SK-N-SH treated with all-trans-retinoic acid at 6 μM for 48 hours (cell line): ENCODE measurements around the gene SLC7A1.

Experiments
- ATAC-seq: fragments of 200-7000 bp; cut with Tn5 transposase; 3 replicates; pipeline ENCODE4 v1.9.1; 2020; ENCODE audit warnings: mild to moderate bottlenecking, moderate library complexity
- ARNTL ChIP-seq: fragments of 450-650 bp; formaldehyde crosslinking; IDR thresholded peaks from 2 replicates; pipeline ENCODE4 v1.5.0; 2020; ENCODE audit warnings: low read depth, mild to moderate bottlenecking, moderate library complexity, borderline replicate concordance
- BACH2 ChIP-seq: fragments of 250-450 bp; sonication (Bioruptor Pico); IDR thresholded peaks from 2 replicates; pipeline ENCODE4 v1.9.0; 2021; ENCODE audit warnings: mild to moderate bottlenecking, borderline replicate concordance
- CREB5 ChIP-seq: fragments of 250-450 bp; sonication (Bioruptor Pico); IDR thresholded peaks from 2 replicates; pipeline ENCODE4 v1.5.1; 2020; ENCODE audit warnings: low read depth, mild to moderate bottlenecking, moderate library complexity
- CSRNP3 ChIP-seq: fragments of 250-450 bp; sonication (Bioruptor Pico); IDR thresholded peaks from 2 replicates; pipeline ENCODE4 v1.5.1; 2021; ENCODE audit warnings: mild to moderate bottlenecking, moderate library complexity
- ESRRG ChIP-seq: fragments of 250-450 bp; sonication (Bioruptor Pico); IDR thresholded peaks from 2 replicates; pipeline ENCODE4 v1.6.1; 2021; ENCODE audit warnings: mild to moderate bottlenecking
- GLIS3 ChIP-seq: fragments of 250-450 bp; sonication (Bioruptor Pico); IDR thresholded peaks from 2 replicates; pipeline ENCODE4 v1.5.0; 2020; ENCODE audit warnings: mild to moderate bottlenecking, moderate library complexity
- ISL1 ChIP-seq: fragments of 250-450 bp; sonication (Bioruptor Pico); IDR thresholded peaks from 2 replicates; pipeline ENCODE4 v2.1.2; 2022; ENCODE audit warnings: mild to moderate bottlenecking, moderate library complexity
- OSR1 ChIP-seq: fragments of 250-450 bp; sonication (Bioruptor Pico); IDR thresholded peaks from 2 replicates; pipeline ENCODE4 v1.8.0; 2022; ENCODE audit warnings: moderate library complexity, mild to moderate bottlenecking, inconsistent platforms
- POU6F1 ChIP-seq: fragments of 250-450 bp; sonication (Bioruptor Pico); IDR thresholded peaks from 2 replicates; pipeline ENCODE4 v1.8.0; 2021; ENCODE audit warnings: low read depth, mild to moderate bottlenecking, moderate library complexity, borderline replicate concordance
- RARB ChIP-seq: fragments of 250-450 bp; sonication (Bioruptor Pico); IDR thresholded peaks from 2 replicates; pipeline ENCODE4 v1.8.0; 2021; ENCODE audit warnings: mild to moderate bottlenecking, moderate library complexity
- SNAI2 ChIP-seq: fragments of 250-450 bp; sonication (Bioruptor Pico); IDR thresholded peaks from 2 replicates; pipeline ENCODE4 v1.5.0; 2020; ENCODE audit warnings: mild to moderate bottlenecking, moderate library complexity
- TCF4 ChIP-seq: fragments of 250-450 bp; sonication (Bioruptor Pico); IDR thresholded peaks from 2 replicates; pipeline ENCODE4 v1.8.0; 2021; ENCODE audit warnings: mild to moderate bottlenecking, moderate library complexity, borderline replicate concordance
- TSHZ2 ChIP-seq: fragments of 250-450 bp; sonication (Bioruptor Pico); IDR thresholded peaks from 2 replicates; pipeline ENCODE4 v1.5.0; 2020; ENCODE audit warnings: mild to moderate bottlenecking, moderate library complexity
- ZFP3 ChIP-seq: fragments of 250-450 bp; sonication (Bioruptor Pico); IDR thresholded peaks from 2 replicates; pipeline ENCODE4 v1.5.0; 2020; ENCODE audit warnings: mild to moderate bottlenecking, moderate library complexity
- ZFP30 ChIP-seq: fragments of 450-650 bp; formaldehyde crosslinking; IDR thresholded peaks from 2 replicates; pipeline ENCODE4 v1.5.0; 2022; ENCODE audit warnings: mild to moderate bottlenecking, moderate library complexity
- ZNF565 ChIP-seq: fragments of 450-650 bp; formaldehyde crosslinking; conservative IDR thresholded peaks from 2 replicates; pipeline ENCODE4 v1.5.0; 2020; ENCODE audit warnings: low read depth, mild to moderate bottlenecking, moderate library complexity
- ZNF70 ChIP-seq: fragments of 450-650 bp; formaldehyde crosslinking; IDR thresholded peaks from 2 replicates; pipeline ENCODE4 v1.5.0; 2020; ENCODE audit warnings: mild to moderate bottlenecking, moderate library complexity
- ZNF8 ChIP-seq: fragments of 450-650 bp; formaldehyde crosslinking; IDR thresholded peaks from 2 replicates; pipeline ENCODE4 v1.5.0; 2020; ENCODE audit warnings: mild to moderate bottlenecking, moderate library complexity

The SLC7A1 gene

GRCh38 chr13:29505950-29506349 is 89.5 kb downstream of the SLC7A1 start:
- no peak for ATAC-seq
- TF ChIP-seq ZNF70 (CRISPR knock-in tag) (no peak), ZFP30 (CRISPR knock-in tag) (no peak), BACH2 (no peak), TCF4 (CRISPR knock-in tag) (no peak), ISL1 (no peak), GLIS3 (CRISPR knock-in tag) (no peak), POU6F1 (no peak), CREB5 (CRISPR knock-in tag) (no peak), ZNF8 (CRISPR knock-in tag) (no peak), CSRNP3 (CRISPR knock-in tag) (no peak), RARB (CRISPR knock-in tag) (no peak), ZFP3 (CRISPR knock-in tag) (no peak)

- no peak for ATAC-seq
- TF ChIP-seq TSHZ2 (CRISPR knock-in tag) (no peak), ESRRG (no peak)
Observed at GRCh38 chr13:29505511-29505910, 90.0 kb downstream of the SLC7A1 start.

GRCh38 chr13:29504691-29505090 is 90.8 kb downstream of the SLC7A1 start:
- ATAC-seq, result no peak

More at GRCh38 chr13:29504691-29505090, 90.8 kb downstream of the SLC7A1 start:
- TF ChIP-seq GLIS3 (CRISPR knock-in tag) (no peak), ARNTL (CRISPR knock-in tag) (no peak), ZNF70 (CRISPR knock-in tag) (no peak), CSRNP3 (CRISPR knock-in tag) (no peak), ZNF565 (CRISPR knock-in tag) (no peak), TCF4 (CRISPR knock-in tag) (no peak), OSR1 (no peak), TSHZ2 (CRISPR knock-in tag) (no peak), SNAI2 (no peak), ZFP3 (CRISPR knock-in tag) (no peak)
